ENCODE measurements around the gene EXOC6B. TPM values are rescaled to one million over a fixed set of nuclear protein-coding genes. Genes with fewer than 3 reads are reported as not detected.

EXOC6B gene
- 10 to 100 TPM; 21.3 to 28.8 TPM for total RNA-seq

- Histone ChIP-seq H3K9me3 (no peaks in the 10 kb centered on the region), H3K36me3 (no peaks in the 10 kb centered on the region), H3K4me3 (peak within 1 kb of the TSS; percentile 99), H3K27me3 (no peaks in the 10 kb centered on the region), H3K27ac (peak within 1 kb of the TSS; percentile 73), H3K4me1 (peaks cover 5% of the 10 kb centered on the region), H3K9ac (ENCODE audit: low read depth in 2 of 2, low read length in 2 of 2) (peak within 1 kb of the TSS; percentile 84 to 95)
- intact Hi-C loops (cut with DNase I), result no loop called here
- TF ChIP-seq CTCF (IDR thresholded peaks at IDR 0.05), result no peak
- peak; percentile 96 for DNase-seq
These were observed at the start of gene EXOC6B for GRCh38 chr2:72825257-72826155. TSS of gene EXOC6B (minus strand) at chr2:72826033.

GRCh38 chr2:72871880-72872279 is 46.0 kb upstream of the EXOC6B start:
- no peak for TF ChIP-seq CTCF (IDR thresholded peaks at IDR 0.05)
- no peaks in the 10 kb centered on the region for H3K4me1 ChIP-seq
- no peaks in the 10 kb centered on the region for H3K36me3 ChIP-seq
- no peaks in the 10 kb centered on the region for H3K27me3 ChIP-seq
- H3K9ac ChIP-seq (ENCODE audit: low read depth in 2 of 2, low read length in 2 of 2), result no peak overlapping the region
- no peak for DNase-seq
- intact Hi-C loops (cut with DNase I), result no loop called here
- no peak overlapping the region for H3K4me3 ChIP-seq
- H3K9me3 ChIP-seq, result no peaks in the 10 kb centered on the region
- no peak overlapping the region for H3K27ac ChIP-seq

GRCh38 chr2:72871060-72871459 is 45.2 kb upstream of the EXOC6B start:
- Histone ChIP-seq H3K4me1 (no peaks in the 10 kb centered on the region), H3K36me3 (no peaks in the 10 kb centered on the region), H3K9me3 (no peaks in the 10 kb centered on the region), H3K9ac (ENCODE audit: low read depth in 2 of 2, low read length in 2 of 2) (no peak overlapping the region), H3K4me3 (no peak overlapping the region), H3K27ac (no peak overlapping the region), H3K27me3 (no peaks in the 10 kb centered on the region)
- no peak for DNase-seq
- intact Hi-C loops (cut with DNase I), result no loop called here
- no peak for TF ChIP-seq CTCF (IDR thresholded peaks at IDR 0.05)

- intact Hi-C loops (cut with DNase I), result no loop called here
- peaks cover 5% of the 10 kb centered on the region for H3K4me1 ChIP-seq
- TF ChIP-seq CTCF (IDR thresholded peaks at IDR 0.05), result no peak
These were observed 38.7 kb upstream of the EXOC6B start for GRCh38 chr2:72864500-72864899.

GRCh38 chr2:72863046-72863445 is 37.2 kb upstream of the EXOC6B start:
- H3K36me3 ChIP-seq, result no peaks in the 10 kb centered on the region
- DNase-seq, result no peak
- no peak for TF ChIP-seq CTCF (IDR thresholded peaks at IDR 0.05)
- H3K4me3 ChIP-seq, result no peak overlapping the region
- intact Hi-C loops (cut with DNase I), result no loop called here
- no peaks in the 10 kb centered on the region for H3K27me3 ChIP-seq
- no peak overlapping the region for H3K9ac ChIP-seq (ENCODE audit: low read depth in 2 of 2, low read length in 2 of 2)
- no peaks in the 10 kb centered on the region for H3K9me3 ChIP-seq
- no peak overlapping the region for H3K27ac ChIP-seq
- H3K4me1 ChIP-seq, result peaks cover 5% of the 10 kb centered on the region

More at GRCh38 chr2:72864500-72864899, 38.7 kb upstream of the EXOC6B start:
- H3K9me3 ChIP-seq, result no peaks in the 10 kb centered on the region
- no peak for DNase-seq
- no peak overlapping the region for H3K27ac ChIP-seq
- H3K36me3 ChIP-seq, result no peaks in the 10 kb centered on the region
- no peak overlapping the region for H3K4me3 ChIP-seq
- no peak overlapping the region for H3K9ac ChIP-seq (ENCODE audit: low read depth in 2 of 2, low read length in 2 of 2)
- H3K27me3 ChIP-seq, result no peaks in the 10 kb centered on the region
